HCT116 (cell line): ENCODE measurements around the gene DENND2D. TPM values are rescaled to one million over a fixed set of nuclear protein-coding genes. Genes with fewer than 3 reads are reported as not detected.

Experiments
- ATAC-seq: fragments of 200-7000 bp; cut with Tn5 transposase; 2 replicates; pipeline ENCODE4 v1.9.1; 2020; ENCODE audit warnings: mild to moderate bottlenecking, moderate library complexity
- BruUV-seq: library from RNA; stranded (reverse); fragments of 400-500 nt; replicated peaks from 2 replicates; lab custom pipeline; 2021; lab: Mats Ljungman, UMichigan
- CTCF ChIA-PET: fragments of 300-600 bp; sonication (Branson Sonifier 250); formaldehyde crosslinking; loops from one replicate; lab custom pipeline; 2021; ENCODE audit warnings: antibody characterized with exemption; lab: Charles Lee
- POLR2A ChIA-PET: fragments of 300-600, 350-600 bp; sonication (Branson Sonifier 250); formaldehyde crosslinking; loops from one replicate; lab custom pipeline; 2021; ENCODE audit warnings: antibody characterized with exemption; lab: Charles Lee
- RAD21 ChIA-PET, 2 experiments: fragments of 300-600 bp; sonication (Branson Sonifier 250); formaldehyde crosslinking; loops; one replicate each; lab custom pipeline; 2023; ENCODE audit warnings: low total read pairs in 2 of 2; ENCODE audit not compliant: uncharacterized antibody in 2 of 2, unreplicated experiment in 2 of 2, low non-redundant PET in 1 of 2; lab: Charles Lee
- DNase-seq: peaks from one replicate; pipeline ENCODE4 v3.0.0-alpha.2; 2010; ENCODE audit warnings: low read depth, low spot score
- H2AFZ ChIP-seq: fragments of 200-600 bp; shearing (Covaris generic), sonication (generic); 2 replicates; pipeline ENCODE4 v1.6.1; 2017; ENCODE audit warnings: low read depth, mixed run types, mixed read lengths, antibody characterized with exemption, low read length; ENCODE audit not compliant: poor library complexity, severe bottlenecking
- H3K27ac ChIP-seq: 2 replicates; pipeline ENCODE4 v1.5.1; 2012; ENCODE audit warnings: low read depth, low read length
- H3K27me3 ChIP-seq: fragments of 200-600 bp; sonication (generic); 2 replicates; pipeline ENCODE4 v1.6.1; 2016; ENCODE audit warnings: mixed run types, low read length, mixed read lengths; ENCODE audit not compliant: insufficient read depth
- H3K36me3 ChIP-seq, 2 experiments: fragments of 200-500 bp in 1 of 2; fragments of 200-600 bp in 1 of 2; sonication (Bioruptor generic) in 1 of 2; sonication (generic) in 1 of 2; 2 replicates each; pipeline versions ENCODE4 v1.5.1 to v1.6.1; 2014 to 2016; ENCODE audit warnings: low read length in 2 of 2, inconsistent platforms in 1 of 2, mixed read lengths in 1 of 2, mixed run types in 1 of 2; ENCODE audit not compliant: insufficient read depth in 2 of 2, control insufficient read depth in 1 of 2
- H3K4me1 ChIP-seq, 2 experiments: fragments of 200-600 bp in 1 of 2; sonication (generic) in 1 of 2; 2 replicates each; pipeline versions ENCODE4 v1.5.1 to v1.6.1; 2012 to 2017; ENCODE audit warnings: low read length in 2 of 2, inconsistent platforms in 1 of 2, mild to moderate bottlenecking in 1 of 2, mixed read lengths in 1 of 2, mixed run types in 1 of 2, moderate library complexity in 1 of 2; ENCODE audit not compliant: insufficient read depth in 2 of 2, control insufficient read depth in 1 of 2
- H3K4me2 ChIP-seq: fragments of 200-600 bp; sonication (generic); 2 replicates; pipeline ENCODE4 v1.6.1; 2017; ENCODE audit warnings: mixed run types, low read length, mixed read lengths
- H3K4me3 ChIP-seq, 2 experiments: fragments of 200-600 bp in 1 of 2; sonication (generic) in 1 of 2; replicated peaks in 1 of 2; 2 replicates each; pipeline ENCODE4 v1.5.1; 2011 to 2016; ENCODE audit warnings: low read length in 2 of 2, control low read depth in 1 of 2, low read depth in 1 of 2, mild to moderate bottlenecking in 1 of 2, mixed read lengths in 1 of 2, mixed run types in 1 of 2
- H3K79me2 ChIP-seq: fragments of 200-600 bp; sonication (generic); 2 replicates; pipeline ENCODE4 v1.6.1; 2017; ENCODE audit warnings: mild to moderate bottlenecking, mixed run types, low read length, moderate library complexity, mixed read lengths; ENCODE audit not compliant: insufficient read depth
- H3K9ac ChIP-seq: fragments of 200-600 bp; sonication (generic); 2 replicates; pipeline ENCODE4 v1.6.1; 2016; ENCODE audit warnings: low read length, mixed read lengths
- H3K9me2 ChIP-seq: fragments of 200-600 bp; sonication (generic), shearing (Covaris generic); 2 replicates; pipeline ENCODE4 v1.6.1; 2017; ENCODE audit warnings: mixed run types, mild to moderate bottlenecking, moderate library complexity; ENCODE audit not compliant: insufficient read depth
- H3K9me3 ChIP-seq, 2 experiments: fragments of 200-500 bp in 1 of 2; fragments of 200-600 bp in 1 of 2; sonication (Bioruptor generic) in 1 of 2; sonication (generic) in 1 of 2; 2 replicates each; pipeline ENCODE4 v1.6.1; 2014 to 2017; ENCODE audit warnings: low read length in 2 of 2, mixed read lengths in 2 of 2, inconsistent platforms in 1 of 2, low read depth in 1 of 2, mild to moderate bottlenecking in 1 of 2, mixed run types in 1 of 2, moderate library complexity in 1 of 2; ENCODE audit not compliant: control insufficient read depth in 1 of 2, insufficient read depth in 1 of 2
- H4K20me1 ChIP-seq: fragments of 200-600 bp; sonication (generic), shearing (Covaris generic); 2 replicates; pipeline ENCODE4 v1.6.1; 2017; ENCODE audit warnings: mixed run types, mild to moderate bottlenecking, moderate library complexity; ENCODE audit not compliant: insufficient read depth
- CBX3 ChIP-seq: IDR thresholded peaks from 2 replicates; pipeline ENCODE4 v1.6.1; 2012; ENCODE audit warnings: low read depth
- CEBPB ChIP-seq: IDR thresholded peaks from 2 replicates; pipeline ENCODE4 v1.6.1; 2012; ENCODE audit warnings: low read depth
- EZH2 ChIP-seq: fragments of 200-600 bp; sonication (generic); IDR thresholded peaks from 2 replicates; pipeline ENCODE4 v1.6.1; 2017; ENCODE audit warnings: antibody characterized with exemption, mixed run types
- EZH2phosphoT487 ChIP-seq: fragments of 200-600 bp; IDR thresholded peaks from 2 replicates; pipeline ENCODE4 v1.6.1; 2018; ENCODE audit warnings: antibody characterized with exemption, borderline replicate concordance
- FOSL1 ChIP-seq: IDR thresholded peaks from 2 replicates; pipeline ENCODE4 v1.6.1; 2012; ENCODE audit warnings: low read depth
- MAX ChIP-seq: IDR thresholded peaks from 2 replicates; pipeline ENCODE4 v1.6.1; 2012
- REST ChIP-seq: IDR thresholded peaks from 2 replicates; pipeline ENCODE4 v1.6.1; 2012; ENCODE audit warnings: low read depth
- SIN3A ChIP-seq: IDR thresholded peaks from 2 replicates; pipeline ENCODE4 v1.6.1; 2012; ENCODE audit warnings: low read depth
- SRF ChIP-seq: IDR thresholded peaks from 2 replicates; pipeline ENCODE4 v1.6.1; 2012; ENCODE audit warnings: low read depth
- TCF7L2 ChIP-seq: IDR thresholded peaks from 2 replicates; pipeline ENCODE4 v1.7.0; 2011; ENCODE audit warnings: borderline replicate concordance, inconsistent platforms; ENCODE audit not compliant: insufficient read depth, insufficient read length; ENCODE audit errors: extremely low read depth
- YY1 ChIP-seq: IDR thresholded peaks from 2 replicates; pipeline ENCODE4 v1.6.1; 2011; ENCODE audit warnings: low read length, low read depth, moderate library complexity, mild to moderate bottlenecking; ENCODE audit not compliant: insufficient replicate concordance; ENCODE audit errors: extremely low read depth
- ZNF274 ChIP-seq: fragments of 200-500 bp; sonication (Bioruptor generic); IDR thresholded peaks from 2 replicates; pipeline ENCODE4 v1.6.1; 2014; ENCODE audit warnings: mild to moderate bottlenecking, low read depth, low read length, inconsistent platforms
- intact Hi-C: fragments of 100-400 bp; cut with micrococcal nuclease; formaldehyde crosslinking; loops from 2 replicates; pipeline ENCODE4 v1.10.0; 2022
- total RNA-seq: library from RNA; stranded (reverse); gene quantifications from one replicate; pipeline ENCODE4 v1.2.1, GENCODE V29; 2021; ENCODE audit not compliant: unreplicated experiment
- TF ChIP-seq, protein P1 (sequence below), 3 experiments: fragments of 200-600 bp in 1 of 3; sonication (generic) in 1 of 3; IDR thresholded peaks in 2 of 3; conservative IDR thresholded peaks in 1 of 3; 2 replicates each; pipeline ENCODE4 v1.5.1; 2012 to 2017; ENCODE audit warnings: low read depth in 2 of 3, low read length in 2 of 3, antibody characterized with exemption in 1 of 3, borderline replicate concordance in 1 of 3, control low read depth in 1 of 3, mild to moderate bottlenecking in 1 of 3, mixed read lengths in 1 of 3, mixed run types in 1 of 3, moderate library complexity in 1 of 3; ENCODE audit not compliant: insufficient read depth in 1 of 3

DENND2D gene
- total RNA-seq, 1 experiment from 2014 or later, result 31.9 TPM

DNA sequence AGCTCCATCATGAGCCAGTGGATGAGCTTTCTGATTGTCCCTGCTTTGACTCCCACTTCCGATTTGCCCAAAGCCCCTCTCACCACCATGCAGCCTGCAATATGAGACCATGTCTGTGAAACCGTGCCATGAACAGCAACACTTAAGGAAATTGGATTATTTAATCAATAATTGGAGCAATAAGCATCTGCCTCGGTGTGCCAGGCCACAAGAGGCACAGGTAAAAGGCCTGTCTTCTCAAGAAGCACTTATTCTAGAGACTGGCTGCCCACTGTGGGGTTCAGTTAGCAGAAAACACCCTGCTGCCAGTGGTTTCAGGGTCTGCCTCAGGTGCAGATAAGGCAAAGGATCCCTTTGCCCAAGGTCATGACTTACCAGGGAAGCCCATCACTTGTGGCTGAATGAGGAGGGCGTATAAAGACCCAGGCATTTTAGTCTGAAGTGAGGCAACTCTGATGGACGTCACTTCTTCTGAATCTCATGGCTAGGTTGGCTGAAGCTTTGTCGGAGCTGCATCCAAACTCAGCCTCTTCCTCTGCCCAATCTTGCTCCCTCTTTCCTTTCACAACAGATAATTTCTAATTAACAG lies 19.9 kb upstream of the DENND2D start:
- Histone ChIP-seq H3K79me2 (no peaks in the 10 kb centered on the region), H2AFZ (no peak overlapping the region), H3K27me3 (no peaks in the 10 kb centered on the region), H3K27ac (no peak overlapping the region), H3K4me3 (no peak overlapping the region), H3K9me3 (no peaks in the 10 kb centered on the region), H4K20me1 (no peaks in the 10 kb centered on the region), H3K4me2 (no peak overlapping the region), H3K9ac (no peak overlapping the region), H3K9me2 (0 out of 2 replicates have a peak, but pooled peaks cover 3% of the 10 kb centered on the region), H3K36me3 (no peaks in the 10 kb centered on the region), H3K4me1 (peaks cover 3 to 5% of the 10 kb centered on the region in 2 experiments; a peak in 2 of 4 replicates)
- intact Hi-C loops, result loop anchor here (5.0 to 10.0 kb wide), 3 partner anchors 186 to 544 kb away; no protein-coding TSS in a partner anchor
- ATAC-seq (no peak), DNase-seq (no peak)
- ChIA-PET CTCF (interaction anchor here (4.4 kb wide), 1 partner anchor 114 kb away, joined by 36 read pairs; no protein-coding TSS in a partner anchor), POLR2A (interaction anchor here (0.9 kb wide), 1 partner anchor 229 kb away, joined by 3 read pairs; the partner anchor contains the start of genes ATP5PB and WDR77), RAD21 (no interaction called here)
- no peak for TF ChIP-seq YY1
- TF ChIP-seq REST, result no peak
- TF ChIP-seq TCF7L2, result no peak
- no peak for TF ChIP-seq ZNF274
- TF ChIP-seq CEBPB, result no peak
- no peak for TF ChIP-seq MAX
- no peak for TF ChIP-seq EZH2
- no peak for TF ChIP-seq FOSL1
- TF ChIP-seq EZH2phosphoT487, result no peak
- TF ChIP-seq, protein P1, sequence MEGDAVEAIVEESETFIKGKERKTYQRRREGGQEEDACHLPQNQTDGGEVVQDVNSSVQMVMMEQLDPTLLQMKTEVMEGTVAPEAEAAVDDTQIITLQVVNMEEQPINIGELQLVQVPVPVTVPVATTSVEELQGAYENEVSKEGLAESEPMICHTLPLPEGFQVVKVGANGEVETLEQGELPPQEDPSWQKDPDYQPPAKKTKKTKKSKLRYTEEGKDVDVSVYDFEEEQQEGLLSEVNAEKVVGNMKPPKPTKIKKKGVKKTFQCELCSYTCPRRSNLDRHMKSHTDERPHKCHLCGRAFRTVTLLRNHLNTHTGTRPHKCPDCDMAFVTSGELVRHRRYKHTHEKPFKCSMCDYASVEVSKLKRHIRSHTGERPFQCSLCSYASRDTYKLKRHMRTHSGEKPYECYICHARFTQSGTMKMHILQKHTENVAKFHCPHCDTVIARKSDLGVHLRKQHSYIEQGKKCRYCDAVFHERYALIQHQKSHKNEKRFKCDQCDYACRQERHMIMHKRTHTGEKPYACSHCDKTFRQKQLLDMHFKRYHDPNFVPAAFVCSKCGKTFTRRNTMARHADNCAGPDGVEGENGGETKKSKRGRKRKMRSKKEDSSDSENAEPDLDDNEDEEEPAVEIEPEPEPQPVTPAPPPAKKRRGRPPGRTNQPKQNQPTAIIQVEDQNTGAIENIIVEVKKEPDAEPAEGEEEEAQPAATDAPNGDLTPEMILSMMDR (IDR thresholded peaks at IDR 0.05 in 2 of 3, conservative IDR thresholded peaks at IDR 0.05 in 1 of 3; ENCODE audit: borderline replicate concordance in 1 of 3, insufficient read depth in 1 of 3, low read depth in 2 of 3, low read length in 2 of 3), result no peak
- TF ChIP-seq SIN3A, result no peak
- no peak for TF ChIP-seq CBX3
- TF ChIP-seq SRF, result no peak
- BruUV-seq, result no TSS peak
